Natural killer cell (primary cell): ENCODE results near the gene ZMYM2. TPM values are rescaled to one million over a fixed set of nuclear protein-coding genes. Genes with fewer than 3 reads are reported as not detected.

ENCODE experiments used
- ATAC-seq, 3 donors: fragments of 150-1000 bp in 2 of 3; fragments of 200-7000 bp in 1 of 3; cut with Tn5 transposase; 1 replicate in 1 of 3; 2 replicates in 2 of 3; pipeline ENCODE4 v1.10.0; 2021; ENCODE audit warnings: mild to moderate bottlenecking in 2 of 3, moderate library complexity in 2 of 3
- DNase-seq, 2 donors: peaks; one replicate each; pipeline versions ENCODE4 v3.0.0 to v3.0.0-alpha.2; 2013 to 2021; ENCODE audit warnings: mixed read lengths in 1 of 2
- H3K27ac ChIP-seq: one replicate; pipeline ENCODE4 v1.5.1; 2013; ENCODE audit warnings: mild to moderate bottlenecking, low read length
- H3K27me3 ChIP-seq: one replicate; pipeline ENCODE4 v1.6.1; 2013; ENCODE audit warnings: low read length; ENCODE audit not compliant: control insufficient read depth, insufficient read depth
- H3K36me3 ChIP-seq: one replicate; pipeline ENCODE4 v1.6.1; 2013; ENCODE audit warnings: low read length; ENCODE audit not compliant: control insufficient read depth, insufficient read depth
- H3K4me1 ChIP-seq: one replicate; pipeline ENCODE4 v1.6.1; 2013; ENCODE audit warnings: low read length; ENCODE audit not compliant: control insufficient read depth, insufficient read depth
- H3K4me3 ChIP-seq: one replicate; pipeline ENCODE4 v1.5.1; 2013; ENCODE audit warnings: low read length
- H3K9me3 ChIP-seq: one replicate; pipeline ENCODE4 v1.6.1; 2013; ENCODE audit warnings: low read length; ENCODE audit not compliant: control insufficient read depth, insufficient read depth
- H3K27ac Mint-ChIP-seq, 2 donors: one replicate each; pipeline ENCODE4 v1.8.0; 2022; ENCODE audit warnings: mild to moderate bottlenecking in 2 of 2, mixed read lengths in 2 of 2, moderate library complexity in 1 of 2
- H3K27me3 Mint-ChIP-seq, 2 donors: one replicate each; pipeline ENCODE4 v1.8.0; 2022; ENCODE audit warnings: low read depth in 2 of 2, mixed read lengths in 2 of 2
- H3K36me3 Mint-ChIP-seq: one replicate; pipeline ENCODE4 v1.8.0; 2022; ENCODE audit warnings: mixed read lengths
- H3K4me1 Mint-ChIP-seq, 2 donors: one replicate each; pipeline ENCODE4 v1.8.0; 2022; ENCODE audit warnings: mixed read lengths in 2 of 2
- H3K4me3 Mint-ChIP-seq: one replicate; pipeline ENCODE4 v1.8.0; 2022; ENCODE audit warnings: mild to moderate bottlenecking, moderate library complexity, mixed read lengths
- H3K9me3 Mint-ChIP-seq, 2 donors: one replicate each; pipeline ENCODE4 v1.8.0; 2022; ENCODE audit warnings: mixed read lengths in 2 of 2
- CTCF ChIP-seq: fragments of 200-600 bp; IDR thresholded peaks from one replicate; pipeline ENCODE4 v1.8.0; 2022; ENCODE audit warnings: antibody characterized with exemption
- WGBS: methylation state at CpG from one replicate; pipeline ENCODE4 v1.1.7; 2013; ENCODE audit warnings: missing lambda C conversion rate; ENCODE audit not compliant: insufficient coverage; 5-methylcytosine and 5-hydroxymethylcytosine counted together
- intact Hi-C: fragments of 100-400 bp; cut with micrococcal nuclease; formaldehyde crosslinking; loops from one replicate; pipeline ENCODE4 v1.14.2; 2022
- total RNA-seq, 4 donors: library from RNA; stranded (reverse); fragments of 120-200 nt in 1 of 4; gene quantifications; one replicate each; pipeline versions ENCODE4 v1.2.3 to v1.2.4, GENCODE V29; 2013 to 2022

The ZMYM2 gene
- total RNA-seq, 3 donors from 2014 or later (not counting 1 experiment from before 2014, with no cell fraction given): 82.1 to 101 (median 87.0) TPM

GRCh38 chr13:20073775-20074174 lies 115.2 kb downstream of the ZMYM2 start:
- Histone ChIP-seq H3K36me3 (peaks cover 31% of the 10 kb centered on the region), H3K9me3 (no peaks in the 10 kb centered on the region), H3K4me1 (no peaks in the 10 kb centered on the region), H3K27ac (no peak overlapping the region), H3K4me3 (no peak overlapping the region), H3K27me3 (no peaks in the 10 kb centered on the region)
- H3K27me3 Mint-ChIP-seq: no peaks in the 10 kb centered on the region
- 70% methylated on average over 2 of the region's 2 CpGs for WGBS
- no peak for DNase-seq
- ATAC-seq: no peak
- intact Hi-C loops: no loop called here
- no peaks in the 10 kb centered on the region for H3K36me3 Mint-ChIP-seq
- no peak overlapping the region for H3K27ac Mint-ChIP-seq
- H3K4me3 Mint-ChIP-seq: no peak overlapping the region
- no peaks in the 10 kb centered on the region for H3K9me3 Mint-ChIP-seq
- H3K4me1 Mint-ChIP-seq: no peaks in the 10 kb centered on the region
- TF ChIP-seq CTCF: no peak

- Histone ChIP-seq H3K27me3 (no peaks in the 10 kb centered on the region), H3K4me3 (no peak overlapping the region), H3K36me3 (peaks cover 29% of the 10 kb centered on the region), H3K27ac (no peak overlapping the region), H3K9me3 (no peaks in the 10 kb centered on the region), H3K4me1 (no peaks in the 10 kb centered on the region)
- DNase-seq: no peak
- H3K27ac Mint-ChIP-seq: peak overlapping the region in 1 of 2 donors; percentile 23
- no peak overlapping the region for H3K4me3 Mint-ChIP-seq
- no peak for TF ChIP-seq CTCF
- H3K36me3 Mint-ChIP-seq: no peaks in the 10 kb centered on the region
- no peaks in the 10 kb centered on the region for H3K4me1 Mint-ChIP-seq
- WGBS: 86% methylated on average over 1 of the region's 1 CpG
- H3K9me3 Mint-ChIP-seq: no peaks in the 10 kb centered on the region
- intact Hi-C loops: no loop called here
- H3K27me3 Mint-ChIP-seq: no peaks in the 10 kb centered on the region
- ATAC-seq: no peak
Observed at GRCh38 chr13:20074966-20075365, 116.4 kb downstream of the ZMYM2 start.

GRCh38 chr13:20077086-20077485 lies 118.6 kb downstream of the ZMYM2 start:
- H3K27ac ChIP-seq: no peak overlapping the region
- H3K27me3 ChIP-seq: no peaks in the 10 kb centered on the region
- DNase-seq (no peak), ATAC-seq (no peak)
- WGBS: no CpG with 5 or more reads among the region's 2 CpGs
- no peak overlapping the region for H3K4me3 Mint-ChIP-seq
- H3K4me1 ChIP-seq: no peaks in the 10 kb centered on the region
- no peaks in the 10 kb centered on the region for H3K9me3 Mint-ChIP-seq
- H3K4me1 Mint-ChIP-seq: no peaks in the 10 kb centered on the region
- no peaks in the 10 kb centered on the region for H3K36me3 Mint-ChIP-seq
- TF ChIP-seq CTCF: no peak
- H3K4me3 ChIP-seq: no peak overlapping the region
- no peaks in the 10 kb centered on the region for H3K27me3 Mint-ChIP-seq
- no peaks in the 10 kb centered on the region for H3K9me3 ChIP-seq
- intact Hi-C loops: no loop called here
- no peak overlapping the region for H3K27ac Mint-ChIP-seq
- peaks cover 21% of the 10 kb centered on the region for H3K36me3 ChIP-seq

- Mint-ChIP-seq H3K27me3 (no peaks in the 10 kb centered on the region), H3K36me3 (no peaks in the 10 kb centered on the region), H3K27ac (peak overlapping the region in 1 of 2 donors; percentile 5), H3K9me3 (no peaks in the 10 kb centered on the region), H3K4me1 (no peaks in the 10 kb centered on the region), H3K4me3 (no peak overlapping the region)
- no peaks in the 10 kb centered on the region for H3K9me3 ChIP-seq
- H3K4me3 ChIP-seq: no peak overlapping the region
- TF ChIP-seq CTCF: no peak
- DNase-seq: no peak
- H3K36me3 ChIP-seq: peaks cover 42% of the 10 kb centered on the region
- no peak for ATAC-seq
- 96% methylated on average over 7 of the region's 7 CpGs for WGBS
- H3K27me3 ChIP-seq: no peaks in the 10 kb centered on the region
- intact Hi-C loops: no loop called here
- no peaks in the 10 kb centered on the region for H3K4me1 ChIP-seq
- H3K27ac ChIP-seq: no peak overlapping the region
Observed at GRCh38 chr13:20080377-20081164, 122.0 kb downstream of the ZMYM2 start.
